SK-N-MC (cell line): ENCODE measurements around the gene NEUROD2.

ENCODE experiments used
- EZH2 ChIP-seq: fragments of 200-600 bp; sonication (generic); IDR thresholded peaks from one replicate; pipeline ENCODE4 v1.6.1; 2017; ENCODE audit warnings: antibody characterized with exemption
- POLR2AphosphoS5 ChIP-seq: IDR thresholded peaks from 2 replicates; pipeline ENCODE4 v1.6.1; 2012; ENCODE audit warnings: mild to moderate bottlenecking, low read depth, low read length, borderline replicate concordance

- TF ChIP-seq EZH2 (no peak), POLR2AphosphoS5 (no peak)
These were observed 14.0 kb upstream of the NEUROD2 start for GRCh38 chr17:39621523-39622379.
